GM23248 (cell line): ENCODE results near the gene MSL3B.

Source experiments
- EZH2 ChIP-seq: fragments of 200-600 bp; sonication (generic); IDR thresholded peaks from 2 replicates; pipeline ENCODE4 v1.6.1; 2018; ENCODE audit warnings: antibody characterized with exemption, mild to moderate bottlenecking; ENCODE audit not compliant: insufficient read depth, poor library complexity, severe bottlenecking
- EZH2phosphoT487 ChIP-seq: fragments of 200-600 bp; sonication (generic); IDR thresholded peaks from 2 replicates; pipeline ENCODE4 v1.6.1; 2018; ENCODE audit warnings: antibody characterized with exemption, moderate library complexity, mild to moderate bottlenecking, low read depth; ENCODE audit not compliant: insufficient read depth

DNA sequence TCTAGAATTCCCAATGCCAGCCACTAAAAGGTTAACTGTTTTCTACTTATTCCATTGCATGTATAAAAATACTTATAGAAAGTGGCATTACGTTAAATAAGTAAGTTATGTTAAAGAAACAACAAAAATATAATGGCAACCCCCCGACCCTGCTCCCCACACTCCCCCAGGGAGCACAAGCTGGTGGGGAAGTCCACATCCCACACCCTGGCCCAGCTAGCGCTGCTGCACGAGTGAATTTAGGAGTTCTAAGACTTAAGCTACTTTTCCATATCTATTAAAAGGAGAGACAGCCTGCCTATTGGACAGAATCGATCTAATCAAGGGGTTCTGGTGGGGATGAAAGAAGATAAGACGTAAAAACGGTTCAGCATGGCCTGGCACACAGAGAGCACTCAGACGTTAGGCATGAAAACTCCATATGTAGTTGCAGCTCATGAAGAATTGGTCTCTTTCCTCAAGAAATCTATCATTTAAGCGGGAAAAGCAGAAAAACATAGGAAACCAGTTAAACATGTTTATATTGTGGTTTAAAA lies 30.4 kb downstream of the MSL3B start:
- TF ChIP-seq EZH2phosphoT487 (no peak), EZH2 (no peak)
